Fibroblast of mammary gland (primary cell): ENCODE measurements around the gene CCN2.

ENCODE experiments used
- DNase-seq: peaks from one replicate; pipeline ENCODE4 v3.0.0-alpha.2; 2010; ENCODE audit warnings: low read depth
- H3K4me3 ChIP-seq: 2 replicates; pipeline ENCODE4 v1.5.1; 2011; ENCODE audit warnings: low read depth, mild to moderate bottlenecking, low read length, moderate library complexity; ENCODE audit not compliant: control insufficient read depth
- CTCF ChIP-seq: conservative IDR thresholded peaks from 2 replicates; pipeline ENCODE4 v1.5.1; 2011; ENCODE audit warnings: low read depth, low read length, inconsistent platforms; ENCODE audit not compliant: control insufficient read depth, insufficient read depth

The CCN2 gene

GRCh38 chr6:131992557-131992956, 41.4 kb upstream of the CCN2 start:
- H3K4me3 ChIP-seq: no peak overlapping the region
- no peak for DNase-seq
- no peak for TF ChIP-seq CTCF

GRCh38 chr6:131989036-131989435, 37.9 kb upstream of the CCN2 start:
- TF ChIP-seq CTCF: no peak
- no peak overlapping the region for H3K4me3 ChIP-seq
- DNase-seq: no peak

GRCh38 chr6:131982740-131983259, 31.6 kb upstream of the CCN2 start:
- TF ChIP-seq CTCF: no peak
- DNase-seq: peak; percentile 87
- H3K4me3 ChIP-seq: no peak overlapping the region

GRCh38 chr6:131981624-131981978, 30.4 kb upstream of the CCN2 start:
- no peak overlapping the region for H3K4me3 ChIP-seq
- TF ChIP-seq CTCF: no peak
- DNase-seq: no peak

GRCh38 chr6:131980791-131981623, 29.8 kb upstream of the CCN2 start:
- no peak for TF ChIP-seq CTCF
- H3K4me3 ChIP-seq: no peak overlapping the region
- no peak for DNase-seq

GRCh38 chr6:131980338-131980790, 29.2 kb upstream of the CCN2 start:
- H3K4me3 ChIP-seq: no peak overlapping the region
- no peak for DNase-seq
- TF ChIP-seq CTCF: no peak
